DND-41 (cell line): ENCODE results near the gene SYNE1.

Source experiments
- ATAC-seq: fragments of 200-7000 bp; cut with Tn5 transposase; 3 replicates; pipeline ENCODE4 v1.9.1; 2021; ENCODE audit warnings: low read depth; ENCODE audit not compliant: insufficient read depth
- DNase-seq: peaks from one replicate; pipeline ENCODE4 v3.0.0-alpha.2; 2020
- H2AFZ ChIP-seq: 2 replicates; pipeline ENCODE4 v1.6.0; 2012; ENCODE audit warnings: low read depth, low read length
- H3K27ac ChIP-seq: 2 replicates; pipeline ENCODE4 v1.5.1; 2012; ENCODE audit warnings: low read length, inconsistent platforms
- H3K27me3 ChIP-seq: fragments of 200-600 bp; sonication (generic); 2 replicates; pipeline ENCODE4 v1.6.0; 2012; ENCODE audit warnings: low read length, mild to moderate bottlenecking, inconsistent platforms; ENCODE audit not compliant: insufficient read depth, poor library complexity
- H3K36me3 ChIP-seq: 2 replicates; pipeline ENCODE4 v1.5.1; 2012; ENCODE audit warnings: low read length, inconsistent platforms; ENCODE audit not compliant: insufficient read depth
- H3K4me1 ChIP-seq: 2 replicates; pipeline ENCODE4 v1.5.1; 2012; ENCODE audit warnings: mild to moderate bottlenecking, low read length; ENCODE audit not compliant: insufficient read depth
- H3K4me2 ChIP-seq: 2 replicates; pipeline ENCODE4 v1.6.0; 2012; ENCODE audit warnings: mild to moderate bottlenecking, moderate library complexity, low read length, inconsistent platforms; ENCODE audit not compliant: insufficient read depth
- H3K4me3 ChIP-seq, 2 experiments: fragments of 200-600 bp in 1 of 2; shearing (Covaris generic) in 1 of 2; 2 replicates each; pipeline ENCODE4 v1.5.1; 2012 to 2016; ENCODE audit warnings: inconsistent platforms in 2 of 2, low read length in 2 of 2, mild to moderate bottlenecking in 2 of 2, low read depth in 1 of 2, moderate library complexity in 1 of 2
- H3K79me2 ChIP-seq: 2 replicates; pipeline ENCODE4 v1.6.0; 2012; ENCODE audit warnings: low read length, inconsistent platforms; ENCODE audit not compliant: insufficient read depth
- H3K9ac ChIP-seq: 2 replicates; pipeline ENCODE4 v1.6.0; 2012; ENCODE audit warnings: low read depth, mild to moderate bottlenecking, inconsistent platforms, low read length, moderate library complexity
- H3K9me3 ChIP-seq: 2 replicates; pipeline ENCODE4 v1.5.1; 2012; ENCODE audit warnings: low read length, moderate library complexity, mild to moderate bottlenecking, inconsistent platforms; ENCODE audit not compliant: insufficient read depth, severe bottlenecking
- H4K20me1 ChIP-seq: 2 replicates; pipeline ENCODE4 v1.6.0; 2012; ENCODE audit warnings: low read length; ENCODE audit not compliant: insufficient read depth
- EZH2 ChIP-seq: IDR thresholded peaks from 3 replicates; pipeline ENCODE4 v1.6.1; 2012; ENCODE audit warnings: borderline replicate concordance, low read depth, mild to moderate bottlenecking, moderate library complexity, low read length, inconsistent platforms; ENCODE audit not compliant: severe bottlenecking
- TF ChIP-seq, protein P1 (sequence below): IDR thresholded peaks from 2 replicates; pipeline ENCODE4 v1.5.1; 2012; ENCODE audit warnings: borderline replicate concordance, low read length, moderate library complexity, mild to moderate bottlenecking; ENCODE audit not compliant: poor library complexity, severe bottlenecking; ENCODE audit errors: extremely low read depth

The SYNE1 gene

DNA sequence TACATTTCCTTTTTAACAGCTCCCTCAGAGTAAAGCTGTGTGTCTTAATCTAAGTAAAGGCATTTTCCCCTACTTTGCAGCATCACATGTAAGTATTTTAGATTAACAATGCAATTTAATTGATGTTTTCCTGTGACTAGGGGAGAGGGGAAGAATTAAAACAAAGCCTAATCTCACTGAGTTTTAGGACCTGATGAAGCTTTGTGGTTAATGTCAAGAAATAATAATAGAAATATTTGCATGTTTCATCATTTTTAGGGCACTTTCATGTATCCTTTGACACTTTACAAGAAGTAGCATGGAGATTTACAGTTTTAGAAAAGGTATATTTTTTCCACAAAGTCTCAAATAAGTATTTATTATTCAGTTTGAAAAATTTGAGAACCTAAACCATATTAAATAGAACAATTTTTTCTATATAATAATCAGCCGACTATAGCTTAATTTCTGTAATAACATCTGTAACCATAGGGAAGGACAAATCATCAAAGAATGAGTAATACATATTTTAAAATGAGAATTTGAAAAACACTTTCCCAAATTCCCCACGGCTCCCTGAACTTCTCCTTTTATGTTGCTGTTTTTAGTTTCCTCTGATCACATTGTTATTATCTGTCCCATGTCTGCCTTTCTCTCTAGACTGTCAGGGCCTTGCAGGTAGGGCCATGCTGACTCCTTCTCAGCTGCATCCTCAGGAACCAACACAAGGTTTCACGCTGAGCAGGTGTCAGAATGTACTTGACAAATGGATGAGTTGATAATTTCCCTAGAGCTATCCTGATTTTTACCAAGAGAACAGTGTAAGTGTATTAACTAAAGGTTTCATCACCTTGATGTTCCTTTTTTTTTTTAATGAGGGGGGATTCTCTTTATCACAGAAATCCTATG is 338.1 kb downstream of the SYNE1 start:
- Histone ChIP-seq H2AFZ (no peak overlapping the region), H3K9ac (no peak overlapping the region), H3K4me2 (peak overlapping the region; percentile 13; the same call in 1 of the 2 replicates), H3K9me3 (no peaks in the 10 kb centered on the region), H3K79me2 (peaks cover 12% of the 10 kb centered on the region), H3K4me3 (no peak overlapping the region), H4K20me1 (no peaks in the 10 kb centered on the region), H3K4me1 (peaks cover 25% of the 10 kb centered on the region), H3K27me3 (no peaks in the 10 kb centered on the region), H3K27ac (no peak overlapping the region), H3K36me3 (no peaks in the 10 kb centered on the region)
- no peak for TF ChIP-seq EZH2
- TF ChIP-seq, protein P1, sequence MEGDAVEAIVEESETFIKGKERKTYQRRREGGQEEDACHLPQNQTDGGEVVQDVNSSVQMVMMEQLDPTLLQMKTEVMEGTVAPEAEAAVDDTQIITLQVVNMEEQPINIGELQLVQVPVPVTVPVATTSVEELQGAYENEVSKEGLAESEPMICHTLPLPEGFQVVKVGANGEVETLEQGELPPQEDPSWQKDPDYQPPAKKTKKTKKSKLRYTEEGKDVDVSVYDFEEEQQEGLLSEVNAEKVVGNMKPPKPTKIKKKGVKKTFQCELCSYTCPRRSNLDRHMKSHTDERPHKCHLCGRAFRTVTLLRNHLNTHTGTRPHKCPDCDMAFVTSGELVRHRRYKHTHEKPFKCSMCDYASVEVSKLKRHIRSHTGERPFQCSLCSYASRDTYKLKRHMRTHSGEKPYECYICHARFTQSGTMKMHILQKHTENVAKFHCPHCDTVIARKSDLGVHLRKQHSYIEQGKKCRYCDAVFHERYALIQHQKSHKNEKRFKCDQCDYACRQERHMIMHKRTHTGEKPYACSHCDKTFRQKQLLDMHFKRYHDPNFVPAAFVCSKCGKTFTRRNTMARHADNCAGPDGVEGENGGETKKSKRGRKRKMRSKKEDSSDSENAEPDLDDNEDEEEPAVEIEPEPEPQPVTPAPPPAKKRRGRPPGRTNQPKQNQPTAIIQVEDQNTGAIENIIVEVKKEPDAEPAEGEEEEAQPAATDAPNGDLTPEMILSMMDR: no peak
- ATAC-seq (no peak), DNase-seq (no peak)

DNA sequence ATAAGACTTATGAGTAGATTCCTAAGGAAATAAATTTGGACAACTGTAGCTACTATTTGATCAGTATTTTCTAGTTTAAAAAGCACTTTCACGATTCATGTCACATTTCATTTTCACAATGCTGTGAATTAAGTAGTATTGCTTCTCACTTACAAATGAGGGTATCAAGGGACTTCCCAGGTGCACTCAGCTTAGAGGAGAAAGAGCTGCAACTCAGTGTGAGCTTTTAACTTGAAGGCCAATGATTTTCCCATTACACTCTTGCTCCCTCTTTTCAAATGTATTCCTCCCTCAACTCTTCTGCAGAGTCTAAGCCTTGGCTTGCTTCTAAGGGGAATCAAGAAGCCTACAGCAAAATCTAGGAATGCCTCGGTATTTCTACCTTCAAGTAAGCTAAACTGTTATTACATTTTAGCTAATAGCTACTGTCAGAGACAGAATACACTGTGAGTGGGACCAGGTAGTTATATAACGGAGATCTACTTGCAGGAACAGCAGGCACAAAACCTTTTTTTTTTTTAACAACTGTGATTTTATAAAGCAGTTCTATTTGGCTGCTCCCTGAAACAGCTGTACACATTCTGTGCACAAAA is 339.0 kb downstream of the SYNE1 start:
- H3K4me2 ChIP-seq: no peak overlapping the region
- no peak overlapping the region for H2AFZ ChIP-seq
- no peak overlapping the region for H3K27ac ChIP-seq
- peaks cover 12% of the 10 kb centered on the region for H3K79me2 ChIP-seq
- no peak for ATAC-seq
- no peaks in the 10 kb centered on the region for H4K20me1 ChIP-seq
- no peak overlapping the region for H3K4me3 ChIP-seq
- H3K9me3 ChIP-seq: no peaks in the 10 kb centered on the region
- H3K36me3 ChIP-seq: peaks cover 7% of the 10 kb centered on the region
- no peaks in the 10 kb centered on the region for H3K27me3 ChIP-seq
- TF ChIP-seq, protein P1: no peak
- no peak for TF ChIP-seq EZH2
- peaks cover 25% of the 10 kb centered on the region for H3K4me1 ChIP-seq
- no peak for DNase-seq
- no peak overlapping the region for H3K9ac ChIP-seq

DNA sequence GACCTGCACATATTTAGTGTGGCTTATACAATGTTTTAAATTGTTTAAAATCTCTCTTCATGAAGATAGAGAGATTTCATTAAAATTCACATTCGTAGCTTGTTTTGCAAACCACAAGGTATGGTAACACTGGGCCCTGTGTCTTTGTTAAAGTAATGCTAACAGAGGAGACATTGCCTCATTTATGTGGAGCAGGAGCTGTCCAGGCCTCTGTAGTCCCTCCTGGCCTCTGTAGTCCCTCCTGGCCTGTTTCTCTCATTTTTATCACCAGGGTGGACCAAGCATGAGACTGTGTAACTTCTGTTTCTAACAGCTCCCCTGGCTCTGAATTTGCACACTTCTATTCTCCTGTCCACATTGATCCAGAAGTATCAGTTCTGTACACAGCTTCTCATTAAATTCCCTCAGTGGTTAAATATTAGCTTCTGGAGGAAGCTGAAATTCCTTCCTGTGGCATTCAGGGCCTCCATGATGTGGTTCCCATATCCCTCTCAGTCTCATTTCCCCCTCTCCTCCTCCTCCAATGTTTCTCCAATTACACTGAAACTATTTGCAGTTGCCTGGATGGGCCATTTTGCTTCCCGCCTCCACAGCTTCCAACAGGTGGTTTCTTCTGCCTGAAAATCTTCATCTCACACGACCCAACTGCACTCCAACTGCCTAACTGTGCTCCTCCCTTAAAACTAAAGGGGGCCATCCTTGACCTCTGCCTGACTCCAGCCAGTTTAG is 340.4 kb downstream of the SYNE1 start:
- DNase-seq: no peak
- H3K27ac ChIP-seq: no peak overlapping the region
- peaks cover 12% of the 10 kb centered on the region for H3K79me2 ChIP-seq
- TF ChIP-seq EZH2: no peak
- TF ChIP-seq, protein P1: no peak
- no peaks in the 10 kb centered on the region for H3K9me3 ChIP-seq
- H3K4me3 ChIP-seq: no peak overlapping the region
- ATAC-seq: no peak
- H4K20me1 ChIP-seq: no peaks in the 10 kb centered on the region
- H3K36me3 ChIP-seq: peaks cover 18% of the 10 kb centered on the region
- no peak overlapping the region for H3K9ac ChIP-seq
- H3K4me2 ChIP-seq: no peak overlapping the region
- no peak overlapping the region for H2AFZ ChIP-seq
- no peaks in the 10 kb centered on the region for H3K27me3 ChIP-seq
- H3K4me1 ChIP-seq: peaks cover 18% of the 10 kb centered on the region
